GM21825 (cell line): Measurements from ENCODE around the gene SUFU.
"Not testable (repeated sequence)": the region's sequence is repeated elsewhere in the genome, so short reads cannot be mapped to it uniquely, and the experiment has no call there.

ENCODE experiments used
- ATAC-seq: cut with Tn5 transposase; IDR thresholded peaks from one replicate; pipeline ENCODE4 v1.9.1; 2021; ENCODE audit warnings: mild to moderate bottlenecking, moderate library complexity; ENCODE audit not compliant: unreplicated experiment

Gene SUFU

DNA sequence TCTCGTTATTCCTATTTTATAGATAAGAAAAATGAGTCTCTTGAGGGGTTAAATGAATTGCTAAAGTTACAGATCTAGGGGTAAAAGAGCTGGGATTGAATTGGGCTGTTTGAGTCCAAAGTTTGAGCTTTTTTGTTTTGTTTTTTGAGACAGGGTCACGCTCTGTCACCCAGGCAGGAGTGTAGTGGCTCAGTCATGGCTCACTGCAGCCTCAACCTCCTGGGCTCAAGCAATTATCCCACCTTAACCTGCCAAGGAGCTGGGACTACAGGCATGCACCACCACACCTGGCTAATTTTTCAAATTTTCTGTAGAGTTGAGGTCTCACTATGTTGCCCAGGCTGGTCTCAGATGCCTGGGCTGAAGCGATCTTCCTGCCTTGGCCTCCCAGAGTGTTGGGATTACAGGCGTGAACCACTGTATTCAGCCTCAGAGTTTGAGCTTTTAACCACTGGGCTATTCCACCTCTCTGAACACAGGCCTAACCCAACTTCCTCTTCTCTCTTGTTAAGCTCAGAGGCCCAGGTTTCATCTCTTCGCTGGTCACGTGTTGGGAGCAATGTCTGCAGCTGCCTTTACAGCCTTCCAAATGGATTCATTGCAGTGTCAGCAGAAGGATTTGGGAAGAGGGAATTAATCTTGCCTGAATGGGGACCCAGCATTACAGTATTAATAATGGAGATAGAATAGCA, 8.0 kb downstream of the SUFU start:
- peak; percentile 81 for ATAC-seq

DNA sequence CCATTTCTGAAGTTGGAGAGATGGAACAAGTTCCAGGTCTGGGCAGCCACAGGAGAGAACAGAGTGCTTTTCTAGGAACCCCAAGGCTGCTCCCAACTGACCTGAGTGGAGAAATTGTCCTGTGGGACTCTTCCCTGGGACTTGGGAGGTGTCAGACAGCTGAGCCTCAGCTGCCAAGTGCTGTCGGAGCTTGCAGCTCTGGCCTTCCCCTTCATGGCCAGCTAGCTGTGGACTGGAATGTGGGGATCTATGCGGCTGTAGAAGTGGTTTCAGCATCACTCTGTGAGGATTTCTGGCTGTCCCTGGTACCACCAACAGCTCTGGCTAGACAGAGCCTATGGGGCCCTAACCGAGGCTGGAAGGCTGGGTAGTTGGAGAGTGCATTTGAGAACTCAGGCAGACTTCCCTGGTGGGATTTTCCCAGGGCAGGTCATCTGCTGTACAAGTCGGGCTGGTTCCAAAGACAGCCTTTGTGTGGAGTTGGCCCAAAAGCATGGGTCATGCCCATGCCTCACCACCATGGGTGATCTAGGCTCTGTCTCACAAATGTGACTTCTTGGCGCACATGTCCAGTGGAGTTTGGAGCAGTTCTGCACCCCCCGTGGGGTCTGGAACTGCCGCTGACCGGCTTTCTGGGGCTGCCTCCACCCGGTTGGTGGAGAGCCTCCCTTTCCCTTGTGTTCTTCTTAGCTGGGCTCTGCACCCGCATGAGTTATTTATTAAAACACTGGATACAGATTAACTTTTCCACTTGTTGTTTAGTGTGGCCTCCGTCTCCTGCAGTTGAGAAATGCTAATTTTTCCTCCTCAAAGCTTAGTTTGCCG, 10.9 kb downstream of the SUFU start:
- no peak for ATAC-seq

DNA sequence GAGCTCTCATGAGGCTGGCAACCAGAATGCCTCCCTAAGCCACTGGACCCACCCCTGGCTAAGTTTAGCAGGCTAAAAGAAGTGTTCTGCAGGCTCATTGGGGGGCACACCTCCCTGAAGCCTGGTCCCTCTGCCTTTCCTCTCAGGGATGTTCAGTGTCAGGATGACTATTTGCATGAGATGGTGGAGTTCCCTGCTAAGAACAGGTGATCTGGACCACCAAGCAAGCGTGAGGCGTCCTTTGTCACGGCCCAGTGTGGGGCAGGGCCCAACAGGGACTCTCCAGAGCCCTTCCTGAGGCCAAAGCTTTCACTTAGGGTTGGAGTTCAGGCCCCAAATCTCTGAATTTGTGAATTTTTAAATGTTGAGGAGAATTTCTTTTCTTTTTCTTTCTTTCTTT, 12.0 kb downstream of the SUFU start:
- no peak for ATAC-seq

DNA sequence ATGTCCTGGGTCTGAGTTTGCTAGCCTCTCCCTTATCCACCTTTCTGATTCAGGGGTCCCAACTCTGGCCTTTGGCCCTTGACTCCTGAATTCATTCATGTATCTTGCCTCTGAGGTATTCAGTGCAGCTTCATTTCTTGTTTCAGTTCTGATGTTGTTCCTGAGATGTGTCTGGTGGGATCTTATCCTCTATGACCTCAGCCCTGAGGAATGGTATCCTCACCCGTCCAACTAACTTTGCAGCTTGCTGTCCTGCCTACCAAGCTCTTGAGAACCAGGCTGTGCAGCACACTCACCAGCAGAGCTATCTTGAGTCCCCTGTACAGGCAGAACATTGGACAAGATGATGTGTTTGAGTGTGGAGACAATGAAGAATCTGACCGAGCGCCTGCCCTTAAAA, 13.8 kb downstream of the SUFU start:
- ATAC-seq: no peak

DNA sequence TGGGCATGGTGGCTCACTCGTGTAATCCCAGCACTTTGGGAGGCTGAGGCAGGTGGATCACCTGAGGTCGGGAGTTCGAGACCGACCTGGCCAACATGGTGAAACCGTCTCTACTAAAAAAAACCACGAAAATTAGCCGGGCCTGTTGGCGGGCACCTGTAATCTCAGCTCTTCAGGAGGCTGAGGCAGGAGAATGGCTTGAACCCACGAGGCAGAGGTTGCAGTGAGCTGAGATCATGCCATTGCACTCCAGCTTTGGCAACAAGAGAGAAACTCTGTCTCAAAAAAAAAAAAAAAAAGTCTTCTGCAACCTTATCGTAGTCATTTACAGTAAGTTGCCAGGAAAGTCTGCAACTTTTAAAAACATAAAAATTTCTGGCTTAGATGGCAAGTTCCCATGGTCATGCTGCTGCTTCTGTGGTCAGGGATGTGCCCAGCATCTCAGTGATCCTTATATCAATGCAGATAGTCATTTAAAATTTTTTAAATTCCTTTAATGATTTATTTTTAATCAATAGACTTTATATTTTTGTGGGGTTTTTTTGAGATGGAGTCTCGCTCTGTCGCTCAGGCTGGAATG, 15.6 kb downstream of the SUFU start:
- no peak for ATAC-seq

DNA sequence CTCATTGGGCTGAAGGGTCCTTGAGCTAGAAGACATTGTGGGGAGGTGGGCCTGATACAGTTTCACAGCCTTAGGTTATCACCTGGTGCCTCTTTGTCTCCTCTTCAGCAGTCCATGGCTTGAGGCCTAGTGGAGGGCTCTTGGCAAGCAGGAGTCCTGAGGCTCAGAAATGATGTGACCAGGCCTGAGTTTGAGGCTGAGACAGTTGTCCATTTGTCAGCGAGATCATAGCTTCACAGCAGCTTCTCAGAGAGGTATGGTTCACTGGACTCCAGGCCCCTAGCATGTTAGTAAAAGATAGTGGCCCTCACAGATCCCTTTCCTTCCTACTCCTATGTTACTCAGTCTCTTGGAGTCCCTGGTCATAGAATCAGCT, 19.1 kb downstream of the SUFU start:
- no peak for ATAC-seq

DNA sequence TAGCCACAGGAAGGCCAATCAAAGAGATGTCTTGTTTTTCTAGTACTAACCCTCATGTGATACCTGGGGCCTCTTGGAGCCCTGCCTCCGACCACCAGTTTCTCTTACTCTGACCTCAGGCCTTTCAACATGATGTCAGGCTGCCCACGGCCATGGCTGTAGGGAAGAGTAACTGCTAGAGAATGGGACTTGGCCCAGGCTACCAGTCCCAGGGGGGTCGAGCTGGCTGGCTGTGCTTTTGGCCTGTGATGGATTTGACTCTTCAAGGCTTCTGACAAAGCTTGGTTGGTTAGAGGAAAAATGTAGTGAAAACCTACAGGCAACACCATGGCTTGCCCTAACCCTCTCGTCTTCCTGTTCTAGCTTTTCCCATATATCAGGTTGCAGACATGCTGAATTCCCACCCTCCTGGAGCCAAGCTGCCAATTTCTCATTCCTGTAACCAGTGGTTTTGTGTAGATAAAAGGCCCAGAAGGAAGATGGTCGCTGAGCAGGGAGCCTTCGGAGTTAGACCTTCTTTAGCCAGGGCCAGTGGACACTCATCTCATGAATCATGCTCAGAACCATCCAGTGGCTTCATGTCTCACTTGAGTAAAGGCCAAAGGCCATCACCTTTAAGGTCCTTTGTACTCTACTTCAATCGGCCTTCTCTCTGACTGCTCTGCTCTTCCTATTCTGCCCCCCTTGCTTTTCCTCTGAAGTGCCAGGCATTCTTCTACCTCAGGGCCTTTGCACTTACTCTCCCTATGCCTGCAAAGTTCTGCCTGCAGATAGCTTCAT, 19.7 kb downstream of the SUFU start:
- ATAC-seq: no peak

DNA sequence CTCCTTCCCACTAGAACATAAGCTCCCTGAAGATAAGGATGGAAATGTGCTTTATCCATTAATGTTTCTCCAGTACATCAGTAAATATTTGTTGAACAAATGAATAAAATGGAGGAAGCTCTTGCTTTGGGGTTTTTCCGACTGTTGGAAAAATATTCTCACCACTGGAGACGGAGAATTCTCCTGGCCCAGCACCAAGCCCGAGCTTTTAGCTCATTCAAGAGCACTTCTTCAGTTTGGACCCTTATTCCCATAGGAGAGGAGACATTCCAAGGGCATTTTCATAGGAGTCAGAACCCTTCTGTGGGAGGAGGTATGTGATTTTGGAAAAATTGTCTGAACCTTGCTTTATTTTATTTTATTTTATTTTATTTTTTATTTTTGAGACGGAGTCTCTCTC, 21.0 kb downstream of the SUFU start:
- no peak for ATAC-seq

DNA sequence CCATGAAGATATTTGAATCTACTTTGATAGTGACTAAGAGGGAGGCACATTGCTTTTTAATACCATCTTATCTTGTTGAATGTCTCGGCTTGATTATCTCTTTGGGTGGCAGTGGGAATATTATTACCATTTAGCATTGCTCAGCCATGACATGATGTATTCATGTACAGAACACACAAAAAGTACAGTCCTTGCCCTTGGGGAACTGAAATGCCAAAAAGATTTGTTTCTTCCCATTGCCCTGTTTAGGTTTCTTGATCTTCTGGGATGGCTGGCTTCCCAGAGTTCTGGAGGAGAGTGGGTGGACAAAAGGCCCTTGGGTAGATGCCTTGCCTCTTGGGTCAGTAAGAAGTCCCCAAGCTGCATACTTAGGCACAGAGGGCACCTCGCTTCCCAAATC, 23.8 kb downstream of the SUFU start:
- ATAC-seq: no peak

DNA sequence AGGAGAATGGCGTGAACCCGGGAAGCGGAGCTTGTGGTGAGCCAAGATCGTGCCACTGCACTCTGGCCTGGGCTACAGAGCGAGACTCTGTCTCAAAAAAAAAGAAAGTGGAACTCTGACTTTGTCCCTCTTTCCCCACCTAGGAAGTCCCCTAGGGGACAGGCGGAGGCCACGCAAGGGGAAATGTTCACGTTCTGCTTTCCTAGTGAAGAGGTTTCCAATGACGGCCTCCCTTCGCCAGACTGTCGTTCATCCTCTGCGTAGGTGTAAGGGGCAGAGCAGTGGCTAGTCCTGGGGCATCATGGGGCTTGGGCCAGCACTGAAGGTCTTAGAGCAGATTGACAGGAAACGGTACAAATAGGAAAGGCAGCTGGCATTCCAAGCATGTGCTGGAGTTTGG, 30.6 kb downstream of the SUFU start:
- no peak for ATAC-seq

DNA sequence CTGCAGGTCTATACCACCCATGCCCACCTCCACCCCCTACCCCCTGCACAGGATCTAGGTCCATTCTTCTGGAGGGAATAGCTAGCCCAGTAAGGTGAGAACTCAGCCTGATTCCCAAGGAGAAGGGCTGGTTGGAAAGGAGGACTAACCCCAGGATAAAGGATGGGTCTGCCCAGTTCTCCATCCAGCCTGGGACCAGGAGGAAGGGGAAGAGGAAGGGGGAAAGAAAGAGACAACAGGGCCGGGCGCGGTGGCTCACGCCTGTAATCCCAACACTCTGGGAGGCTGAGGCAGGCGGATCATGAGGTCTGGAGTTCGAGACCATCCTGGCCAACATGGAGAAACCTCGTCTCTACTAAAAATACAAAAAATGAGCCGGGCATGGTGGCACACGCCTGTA, 31.2 kb downstream of the SUFU start:
- ATAC-seq: not testable (repeated sequence)

DNA sequence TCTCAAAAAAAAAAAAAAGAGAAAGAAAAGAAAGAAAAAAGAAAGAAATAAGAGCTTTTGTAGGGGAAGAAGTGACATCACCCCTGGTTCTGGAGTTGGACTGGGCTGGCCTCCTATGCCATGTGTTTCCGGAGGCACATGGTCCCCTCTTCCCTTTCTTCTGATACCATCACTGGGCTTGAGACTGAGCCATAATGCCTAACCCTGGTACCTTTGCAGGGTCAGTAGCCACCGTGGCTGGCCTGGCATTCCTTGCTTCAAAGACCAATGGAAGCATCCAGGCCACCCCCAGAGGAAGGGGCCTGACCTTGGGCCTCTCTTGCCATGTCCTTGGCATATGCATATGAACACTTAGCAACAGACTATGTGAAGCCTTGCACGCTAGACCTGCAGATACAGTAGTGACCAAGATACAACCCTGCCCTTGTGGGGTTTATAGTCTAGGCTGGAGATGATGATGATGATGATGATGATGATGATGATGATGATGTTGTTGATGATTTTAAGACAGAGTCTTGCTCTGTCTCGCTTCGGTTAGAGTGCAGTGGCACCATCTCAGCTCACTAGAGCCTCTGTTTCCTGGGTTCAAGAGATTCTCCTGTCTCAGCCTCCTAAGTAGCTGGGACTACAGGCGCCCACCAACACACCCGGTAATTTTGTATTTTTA, 31.8 kb downstream of the SUFU start:
- ATAC-seq: no peak

DNA sequence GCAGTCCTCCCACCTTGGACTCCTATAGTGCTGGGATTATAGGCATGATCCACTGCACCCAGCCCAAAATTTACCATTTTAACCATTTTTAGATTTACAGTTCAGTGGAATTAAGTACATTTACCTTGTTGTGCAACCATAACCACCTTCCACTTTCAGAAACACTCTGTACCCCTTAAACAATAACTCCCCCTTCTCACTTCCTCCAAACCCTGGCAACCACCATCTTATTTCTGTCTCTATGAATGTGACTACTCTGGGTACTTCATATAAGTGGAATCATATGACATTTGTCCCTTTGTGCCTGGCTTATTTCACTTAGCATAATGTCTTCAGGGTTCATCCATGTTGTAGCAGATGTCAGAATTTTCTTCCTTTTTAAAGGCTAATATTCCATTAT, 33.6 kb downstream of the SUFU start:
- no peak for ATAC-seq

DNA sequence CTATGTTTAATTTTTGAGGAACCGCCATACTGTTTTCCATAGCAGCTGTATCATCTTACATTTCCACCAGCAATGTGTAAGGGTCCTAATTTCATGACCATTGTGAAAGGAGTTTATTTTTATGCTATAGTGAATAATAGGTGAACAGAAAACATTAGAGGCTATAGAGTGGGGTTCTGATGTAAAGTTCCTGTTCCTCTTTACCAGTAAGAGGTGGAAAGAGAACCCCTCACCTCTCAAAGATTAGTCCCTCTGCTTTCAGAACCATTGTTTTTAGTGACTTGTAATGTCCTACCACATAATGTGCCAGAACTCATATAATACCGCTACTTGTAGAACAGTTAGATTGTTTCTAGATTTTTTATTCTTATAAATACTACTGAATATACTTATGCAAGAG, 34.2 kb downstream of the SUFU start:
- ATAC-seq: no peak

DNA sequence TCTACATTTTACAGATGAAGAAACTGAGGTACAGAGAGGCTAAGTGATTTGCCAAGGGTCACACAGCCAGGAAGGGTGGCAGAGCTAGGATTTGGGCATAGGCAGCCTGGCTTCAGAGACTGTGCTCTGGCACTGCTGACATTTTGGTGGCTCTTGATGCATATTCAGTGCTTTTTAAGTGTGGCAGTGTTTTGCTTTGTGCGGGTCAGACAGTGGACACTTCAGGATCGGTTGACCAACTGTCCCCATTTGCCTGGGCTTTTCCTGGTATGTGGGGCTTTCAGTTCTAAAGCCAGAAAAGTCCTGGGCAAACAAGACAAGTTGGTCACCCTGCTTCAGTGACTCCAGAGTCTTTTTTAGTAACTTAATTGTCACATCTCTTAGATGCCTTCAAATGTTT, 35.0 kb downstream of the SUFU start:
- no peak for ATAC-seq

DNA sequence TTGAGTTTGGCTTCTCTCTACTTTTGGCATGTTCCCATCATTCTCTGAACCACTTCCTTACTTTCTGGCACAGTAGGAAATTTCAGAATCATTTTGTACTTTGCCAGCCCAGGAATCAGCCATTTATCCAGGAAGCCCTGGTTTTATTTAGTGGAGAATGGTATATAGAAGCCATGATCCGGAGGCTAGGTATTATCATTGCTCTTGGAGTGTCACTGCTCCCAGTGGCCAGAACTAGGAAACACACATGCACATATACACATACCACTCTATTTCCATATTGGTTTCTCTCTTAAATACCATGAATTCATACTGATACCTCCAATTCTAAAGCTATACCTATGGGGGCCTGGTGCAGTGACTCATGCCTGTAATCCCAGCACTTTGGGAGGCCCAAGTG, 36.3 kb downstream of the SUFU start:
- ATAC-seq: peak; percentile 59

DNA sequence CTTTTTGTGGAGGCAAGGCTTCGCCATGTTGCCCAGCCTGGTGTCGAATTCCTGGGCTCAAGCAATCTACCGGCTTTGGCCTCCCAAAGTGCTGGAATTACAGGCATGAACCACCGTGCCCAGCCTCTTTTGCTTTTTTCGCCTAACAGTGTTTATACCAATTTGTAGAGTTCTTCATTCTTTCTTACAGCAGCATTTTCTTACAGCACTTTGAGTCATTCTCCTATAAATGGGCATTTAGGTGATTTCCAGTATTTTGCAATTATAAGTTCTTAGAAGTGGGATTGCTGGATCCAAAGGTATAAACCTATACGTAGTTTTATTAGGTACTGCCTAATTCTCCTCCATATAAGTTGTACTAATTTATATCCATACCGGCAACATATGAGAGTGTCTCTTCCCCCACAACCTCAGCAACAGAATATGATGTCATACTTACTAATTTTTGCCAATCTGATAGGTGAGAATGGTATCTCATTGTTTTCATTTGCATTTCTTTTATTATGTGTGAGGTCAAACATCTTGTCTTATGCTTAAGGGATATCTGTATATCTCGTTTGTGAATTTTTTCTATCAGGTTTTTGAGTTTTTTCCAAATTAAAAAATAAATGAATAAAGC, 39.1 kb downstream of the SUFU start:
- no peak for ATAC-seq

DNA sequence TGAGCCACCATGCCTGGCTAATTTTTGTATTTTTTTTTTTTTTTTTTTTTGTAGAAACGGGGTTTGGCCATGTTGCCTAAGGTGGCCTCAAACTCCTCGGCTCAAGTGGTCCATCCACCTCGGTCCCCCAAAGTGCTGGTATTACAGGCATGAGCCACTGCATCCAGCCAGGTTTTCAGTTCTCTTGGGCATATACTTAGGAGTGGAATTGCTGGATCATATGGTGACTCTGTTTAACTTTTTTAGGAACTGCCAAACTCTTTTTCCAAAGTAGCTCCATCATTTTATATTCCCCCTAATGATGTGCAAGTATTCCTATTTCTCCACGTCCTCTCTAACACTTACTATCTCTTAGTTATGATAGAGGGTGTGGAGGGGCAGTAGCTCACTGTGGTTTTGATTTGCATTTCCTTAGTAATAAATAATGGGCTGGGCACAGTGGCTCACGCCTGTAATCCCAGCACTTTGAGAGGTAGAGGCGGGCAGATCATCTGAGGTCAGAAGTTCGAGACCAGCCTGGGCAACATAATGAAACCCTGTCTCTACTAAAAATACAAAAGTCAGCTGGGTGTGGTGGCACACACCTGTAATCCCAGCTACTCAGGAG, 41.6 kb downstream of the SUFU start:
- ATAC-seq: no peak

DNA sequence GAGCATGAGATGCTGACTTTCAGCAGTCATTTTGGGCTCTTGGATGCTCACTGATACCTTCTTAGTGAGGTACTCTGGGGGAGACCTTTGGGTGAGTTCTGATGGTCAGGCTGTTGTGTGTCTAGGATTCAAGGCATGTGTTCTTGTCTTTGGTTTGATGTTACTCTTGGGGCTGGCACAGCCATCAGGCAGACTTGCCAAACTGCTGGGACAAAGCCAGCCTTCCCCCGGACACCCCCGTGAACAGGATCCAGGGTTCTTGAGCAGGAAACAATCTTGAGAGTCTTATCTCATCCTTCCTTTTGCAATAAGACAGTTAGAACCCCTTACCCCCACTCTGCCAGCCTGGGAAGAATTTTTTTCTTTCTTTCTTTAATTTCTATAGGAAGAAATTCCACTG, 42.2 kb downstream of the SUFU start:
- no peak for ATAC-seq
